ENCODE data around the gene WDR37.

DNA sequence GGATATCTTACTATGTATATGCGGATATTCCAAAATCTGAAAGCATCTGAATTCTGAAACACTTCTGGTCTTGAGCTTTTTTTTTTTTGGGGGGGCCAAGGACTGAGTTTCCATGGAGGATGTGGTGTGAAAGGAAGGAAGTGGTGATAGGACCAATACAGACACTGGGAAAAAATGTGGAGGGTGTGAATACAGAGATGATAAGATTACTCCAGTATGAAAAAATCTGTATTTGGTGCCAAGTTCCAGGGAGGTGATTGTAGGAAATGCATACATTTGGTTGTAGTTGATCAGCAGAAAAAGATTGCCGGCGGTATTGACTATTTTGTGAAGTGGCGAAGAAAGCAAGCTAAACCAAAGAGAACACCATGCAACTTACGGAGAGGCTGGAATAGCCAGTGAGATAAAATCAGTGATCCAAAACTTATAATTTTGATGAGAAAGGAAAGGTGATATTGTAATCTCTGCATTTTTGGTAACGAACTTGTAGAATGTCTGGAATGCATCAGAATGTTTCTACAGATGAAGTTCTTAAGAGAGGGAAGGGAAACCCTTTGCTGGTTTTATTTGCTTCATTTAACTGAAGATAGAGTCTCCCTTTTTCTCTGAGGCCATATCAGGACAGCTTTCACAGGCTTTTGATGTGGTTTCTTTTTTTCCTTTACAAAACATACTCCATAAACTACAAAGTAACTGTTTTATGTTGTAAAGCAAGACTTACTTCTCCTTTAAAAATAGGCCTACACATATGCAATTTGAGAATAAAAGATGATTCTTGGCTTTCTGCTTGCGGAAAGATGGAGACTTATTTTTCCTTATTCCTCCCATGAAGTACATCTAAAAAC, 6.0 kb downstream of the WDR37 start:
- TF ChIP-seq, protein P1, sequence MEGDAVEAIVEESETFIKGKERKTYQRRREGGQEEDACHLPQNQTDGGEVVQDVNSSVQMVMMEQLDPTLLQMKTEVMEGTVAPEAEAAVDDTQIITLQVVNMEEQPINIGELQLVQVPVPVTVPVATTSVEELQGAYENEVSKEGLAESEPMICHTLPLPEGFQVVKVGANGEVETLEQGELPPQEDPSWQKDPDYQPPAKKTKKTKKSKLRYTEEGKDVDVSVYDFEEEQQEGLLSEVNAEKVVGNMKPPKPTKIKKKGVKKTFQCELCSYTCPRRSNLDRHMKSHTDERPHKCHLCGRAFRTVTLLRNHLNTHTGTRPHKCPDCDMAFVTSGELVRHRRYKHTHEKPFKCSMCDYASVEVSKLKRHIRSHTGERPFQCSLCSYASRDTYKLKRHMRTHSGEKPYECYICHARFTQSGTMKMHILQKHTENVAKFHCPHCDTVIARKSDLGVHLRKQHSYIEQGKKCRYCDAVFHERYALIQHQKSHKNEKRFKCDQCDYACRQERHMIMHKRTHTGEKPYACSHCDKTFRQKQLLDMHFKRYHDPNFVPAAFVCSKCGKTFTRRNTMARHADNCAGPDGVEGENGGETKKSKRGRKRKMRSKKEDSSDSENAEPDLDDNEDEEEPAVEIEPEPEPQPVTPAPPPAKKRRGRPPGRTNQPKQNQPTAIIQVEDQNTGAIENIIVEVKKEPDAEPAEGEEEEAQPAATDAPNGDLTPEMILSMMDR (IDR thresholded peaks at IDR 0.05): no peak
- no peak for TF ChIP-seq ZFX (IDR thresholded peaks at IDR 0.05; ENCODE audit: borderline replicate concordance)
